Measurements from ENCODE around the gene MYOCD.

Gene MYOCD

DNA sequence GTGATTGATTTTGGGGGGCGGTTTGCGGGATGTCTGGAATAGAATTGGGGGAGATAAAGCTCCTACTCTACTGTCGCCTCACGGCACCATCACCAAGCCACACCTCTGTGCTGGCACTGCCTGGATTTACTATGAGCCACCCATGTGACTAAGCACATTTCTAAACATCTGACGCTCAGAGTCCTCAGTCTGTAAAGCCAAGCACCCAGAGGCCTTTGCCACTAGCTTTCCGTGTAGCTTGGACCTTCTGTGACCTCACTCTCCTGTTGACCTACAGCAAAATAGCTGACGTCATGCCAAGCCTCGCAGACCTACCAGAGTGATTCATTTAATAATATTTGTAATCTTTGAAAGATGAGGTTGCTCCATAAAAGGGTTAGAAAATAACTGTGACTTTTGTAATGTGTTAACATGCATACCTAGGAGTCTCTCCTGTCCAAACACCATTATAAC, 38.5 kb upstream of the MYOCD start:
- H3K79me2 ChIP-seq (ENCODE audit: insufficient read depth, low read length), result no peaks in the 10 kb centered on the region
- no peaks in the 10 kb centered on the region for H3K36me3 ChIP-seq (ENCODE audit: insufficient read depth, low read length)
- H3K4me2 ChIP-seq (ENCODE audit: low read depth, low read length, poor library complexity, severe bottlenecking), result no peak overlapping the region
- no peaks in the 10 kb centered on the region for H3K27me3 ChIP-seq (ENCODE audit: insufficient read depth, low read length, poor library complexity, severe bottlenecking)
- no peak for TF ChIP-seq EZH2phosphoT487 (IDR thresholded peaks at IDR 0.05; ENCODE audit: borderline replicate concordance)
- TF ChIP-seq, protein P1, sequence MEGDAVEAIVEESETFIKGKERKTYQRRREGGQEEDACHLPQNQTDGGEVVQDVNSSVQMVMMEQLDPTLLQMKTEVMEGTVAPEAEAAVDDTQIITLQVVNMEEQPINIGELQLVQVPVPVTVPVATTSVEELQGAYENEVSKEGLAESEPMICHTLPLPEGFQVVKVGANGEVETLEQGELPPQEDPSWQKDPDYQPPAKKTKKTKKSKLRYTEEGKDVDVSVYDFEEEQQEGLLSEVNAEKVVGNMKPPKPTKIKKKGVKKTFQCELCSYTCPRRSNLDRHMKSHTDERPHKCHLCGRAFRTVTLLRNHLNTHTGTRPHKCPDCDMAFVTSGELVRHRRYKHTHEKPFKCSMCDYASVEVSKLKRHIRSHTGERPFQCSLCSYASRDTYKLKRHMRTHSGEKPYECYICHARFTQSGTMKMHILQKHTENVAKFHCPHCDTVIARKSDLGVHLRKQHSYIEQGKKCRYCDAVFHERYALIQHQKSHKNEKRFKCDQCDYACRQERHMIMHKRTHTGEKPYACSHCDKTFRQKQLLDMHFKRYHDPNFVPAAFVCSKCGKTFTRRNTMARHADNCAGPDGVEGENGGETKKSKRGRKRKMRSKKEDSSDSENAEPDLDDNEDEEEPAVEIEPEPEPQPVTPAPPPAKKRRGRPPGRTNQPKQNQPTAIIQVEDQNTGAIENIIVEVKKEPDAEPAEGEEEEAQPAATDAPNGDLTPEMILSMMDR (conservative IDR thresholded peaks at IDR 0.05; ENCODE audit: low read length), result no peak
- no peaks in the 10 kb centered on the region for H3K4me1 ChIP-seq (ENCODE audit: insufficient read depth, low read length, poor library complexity, severe bottlenecking)
- H3K9ac ChIP-seq (ENCODE audit: low read depth, low read length, poor library complexity, severe bottlenecking), result no peak overlapping the region
- no peaks in the 10 kb centered on the region for H4K20me1 ChIP-seq (ENCODE audit: insufficient read depth, low read length, poor library complexity, severe bottlenecking)
- H3K4me3 ChIP-seq (ENCODE audit: low read length, poor library complexity, severe bottlenecking), result no peak overlapping the region
- H3K9me3 ChIP-seq (ENCODE audit: insufficient read depth, low read depth, low read length), result peaks cover 3% of the 10 kb centered on the region; the same call in 1 of the 2 replicates
- no peak overlapping the region for H2AFZ ChIP-seq (ENCODE audit: low read length)
- no peaks in the 10 kb centered on the region for H3K9me2 ChIP-seq (replicated peaks; ENCODE audit: low read depth, low read length)
- no peaks in the 10 kb centered on the region for H3F3A ChIP-seq (ENCODE audit: low read depth)

DNA sequence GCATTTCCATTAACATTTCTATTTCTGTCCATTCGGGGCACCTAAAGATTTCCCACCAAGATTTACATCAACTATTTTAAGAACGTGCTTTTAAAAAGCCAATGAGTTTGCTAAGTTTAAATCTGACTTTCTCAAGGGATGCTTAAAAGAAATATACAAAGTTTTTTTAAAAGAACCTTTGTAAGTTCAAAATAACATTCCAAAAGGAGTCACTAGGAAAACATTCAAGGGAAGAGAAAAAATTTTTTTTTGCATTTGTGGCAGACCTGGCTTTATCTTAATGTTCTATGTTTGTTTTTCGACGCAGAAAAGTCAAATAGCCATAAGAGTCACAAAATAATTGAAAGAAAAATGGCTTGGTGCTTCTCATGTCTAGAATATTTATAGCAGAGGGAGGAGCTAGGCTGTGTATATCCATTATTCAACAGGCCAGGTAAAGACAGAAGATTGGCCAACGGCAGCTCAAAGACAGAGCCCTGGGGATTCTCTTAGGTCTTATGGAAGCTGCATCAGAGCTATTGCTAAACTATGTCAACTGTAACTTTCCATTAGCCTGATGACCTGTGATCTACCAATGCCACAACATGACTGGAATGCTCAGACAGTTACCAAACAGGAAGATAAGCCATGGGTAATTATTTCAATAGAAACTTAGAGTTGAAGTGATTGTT, 37.8 kb upstream of the MYOCD start:
- no peaks in the 10 kb centered on the region for H3K4me1 ChIP-seq (ENCODE audit: insufficient read depth, low read length, poor library complexity, severe bottlenecking)
- no peak overlapping the region for H2AFZ ChIP-seq (ENCODE audit: low read length)
- no peaks in the 10 kb centered on the region for H3K9me2 ChIP-seq (replicated peaks; ENCODE audit: low read depth, low read length)
- no peaks in the 10 kb centered on the region for H3K79me2 ChIP-seq (ENCODE audit: insufficient read depth, low read length)
- H3K9ac ChIP-seq (ENCODE audit: low read depth, low read length, poor library complexity, severe bottlenecking), result no peak overlapping the region
- no peaks in the 10 kb centered on the region for H4K20me1 ChIP-seq (ENCODE audit: insufficient read depth, low read length, poor library complexity, severe bottlenecking)
- peaks cover 3% of the 10 kb centered on the region; the same call in 1 of the 2 replicates for H3K9me3 ChIP-seq (ENCODE audit: insufficient read depth, low read depth, low read length)
- no peak overlapping the region for H3K4me2 ChIP-seq (ENCODE audit: low read depth, low read length, poor library complexity, severe bottlenecking)
- no peaks in the 10 kb centered on the region for H3F3A ChIP-seq (ENCODE audit: low read depth)
- TF ChIP-seq, protein P1 (conservative IDR thresholded peaks at IDR 0.05; ENCODE audit: low read length), result no peak
- no peak for TF ChIP-seq EZH2phosphoT487 (IDR thresholded peaks at IDR 0.05; ENCODE audit: borderline replicate concordance)
- H3K27me3 ChIP-seq (ENCODE audit: insufficient read depth, low read length, poor library complexity, severe bottlenecking), result no peaks in the 10 kb centered on the region
- H3K4me3 ChIP-seq (ENCODE audit: low read length, poor library complexity, severe bottlenecking), result no peak overlapping the region
- H3K36me3 ChIP-seq (ENCODE audit: insufficient read depth, low read length), result no peaks in the 10 kb centered on the region

DNA sequence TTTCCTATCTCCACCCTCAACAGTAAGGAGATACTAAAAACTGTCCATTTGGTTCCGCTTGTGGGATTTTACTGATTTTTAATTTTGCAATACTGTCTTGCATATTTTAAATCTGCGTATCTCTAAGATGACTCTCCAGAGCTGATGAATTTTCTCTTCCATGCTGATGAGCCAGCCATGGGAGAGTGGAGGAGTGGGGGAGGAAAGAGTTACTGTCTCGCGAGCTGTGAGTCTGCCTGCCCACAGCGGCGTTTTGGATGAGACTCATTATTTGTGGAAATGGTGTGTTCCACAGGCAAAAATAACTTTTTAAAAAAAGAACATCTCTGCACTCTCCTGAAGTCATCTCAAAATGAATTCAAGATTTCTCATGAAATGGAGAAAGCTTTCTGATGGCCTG, 34.6 kb upstream of the MYOCD start:
- no peak overlapping the region for H3K4me3 ChIP-seq (ENCODE audit: low read length, poor library complexity, severe bottlenecking)
- H3K79me2 ChIP-seq (ENCODE audit: insufficient read depth, low read length), result no peaks in the 10 kb centered on the region
- no peak overlapping the region for H2AFZ ChIP-seq (ENCODE audit: low read length)
- TF ChIP-seq, protein P1 (conservative IDR thresholded peaks at IDR 0.05; ENCODE audit: low read length), result no peak
- TF ChIP-seq EZH2phosphoT487 (IDR thresholded peaks at IDR 0.05; ENCODE audit: borderline replicate concordance), result no peak
- no peaks in the 10 kb centered on the region for H3K27me3 ChIP-seq (ENCODE audit: insufficient read depth, low read length, poor library complexity, severe bottlenecking)
- H3K9me2 ChIP-seq (replicated peaks; ENCODE audit: low read depth, low read length), result no peaks in the 10 kb centered on the region
- no peaks in the 10 kb centered on the region for H3K4me1 ChIP-seq (ENCODE audit: insufficient read depth, low read length, poor library complexity, severe bottlenecking)
- no peak overlapping the region for H3K9ac ChIP-seq (ENCODE audit: low read depth, low read length, poor library complexity, severe bottlenecking)
- no peaks in the 10 kb centered on the region for H4K20me1 ChIP-seq (ENCODE audit: insufficient read depth, low read length, poor library complexity, severe bottlenecking)
- H3F3A ChIP-seq (ENCODE audit: low read depth), result no peaks in the 10 kb centered on the region
- no peaks in the 10 kb centered on the region for H3K36me3 ChIP-seq (ENCODE audit: insufficient read depth, low read length)
- no peaks in the 10 kb centered on the region; the same call in 1 of the 2 replicates for H3K9me3 ChIP-seq (ENCODE audit: insufficient read depth, low read depth, low read length)
- H3K4me2 ChIP-seq (ENCODE audit: low read depth, low read length, poor library complexity, severe bottlenecking), result no peak overlapping the region
